Ishikawa (cell line): ENCODE results near the gene PLCD4.

Experiments
- CEBPB ChIP-seq: IDR thresholded peaks from 2 replicates; pipeline ENCODE4 v1.6.1; 2012
- CREB1 ChIP-seq: IDR thresholded peaks from 2 replicates; pipeline ENCODE4 v1.6.1; 2012; ENCODE audit warnings: low read depth
- EGR1 ChIP-seq: IDR thresholded peaks from 2 replicates; pipeline ENCODE4 v1.6.1; 2012
- EP300 ChIP-seq: IDR thresholded peaks from 2 replicates; pipeline ENCODE4 v1.6.1; 2012; ENCODE audit warnings: borderline replicate concordance
- FOXM1 ChIP-seq: IDR thresholded peaks from 2 replicates; pipeline ENCODE4 v1.6.1; 2012; ENCODE audit warnings: low read depth, borderline replicate concordance
- NFIC ChIP-seq: IDR thresholded peaks from 2 replicates; pipeline ENCODE4 v1.6.1; 2012
- RAD21 ChIP-seq: IDR thresholded peaks from 2 replicates; pipeline ENCODE4 v1.6.1; 2012; ENCODE audit warnings: low read depth
- TAF1 ChIP-seq: IDR thresholded peaks from 2 replicates; pipeline ENCODE4 v1.6.1; 2012; ENCODE audit warnings: low read depth, mild to moderate bottlenecking
- TCF12 ChIP-seq: IDR thresholded peaks from 2 replicates; pipeline ENCODE4 v1.6.1; 2012; ENCODE audit warnings: low read depth
- TEAD4 ChIP-seq: IDR thresholded peaks from 2 replicates; pipeline ENCODE4 v1.6.1; 2012
- YY1 ChIP-seq: IDR thresholded peaks from 2 replicates; pipeline ENCODE4 v1.6.1; 2012; ENCODE audit warnings: low read depth
- ZBTB7A ChIP-seq: IDR thresholded peaks from 2 replicates; pipeline ENCODE4 v1.6.1; 2012; ENCODE audit warnings: low read depth
- TF ChIP-seq, protein P1 (sequence below): IDR thresholded peaks from 2 replicates; pipeline ENCODE4 v1.6.1; 2012; ENCODE audit warnings: low read depth, mild to moderate bottlenecking
- TF ChIP-seq, protein P2 (sequence below): IDR thresholded peaks from 2 replicates; pipeline ENCODE4 v1.6.1; 2012
- TF ChIP-seq, protein P3 (sequence below): IDR thresholded peaks from 2 replicates; pipeline ENCODE4 v1.6.1; 2012

The PLCD4 gene

DNA sequence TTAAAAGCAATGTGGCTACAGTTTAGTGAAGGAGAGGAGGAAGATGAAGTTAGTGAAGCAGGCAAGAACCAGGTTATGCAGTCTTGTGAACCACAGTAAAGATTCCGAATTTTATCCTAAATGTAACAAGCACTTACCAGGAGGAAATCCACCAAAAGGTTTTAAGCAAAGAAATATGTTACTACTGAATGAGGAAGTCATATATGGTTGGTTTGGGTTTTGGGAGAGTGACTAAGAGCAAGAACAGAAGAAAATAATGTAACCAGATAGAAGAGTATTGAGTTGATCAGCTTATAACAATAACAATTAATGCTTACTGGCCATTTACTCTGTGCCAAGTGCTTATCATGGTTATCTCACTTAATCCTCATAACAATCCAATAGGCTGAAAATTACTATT, 41.4 kb upstream of the PLCD4 start:
- TF ChIP-seq ZBTB7A (no peak), FOXM1 (no peak), EP300 (no peak), CEBPB (no peak), TAF1 (no peak), EGR1 (no peak), TEAD4 (no peak), CREB1 (no peak), RAD21 (no peak), TCF12 (no peak), NFIC (no peak)
- TF ChIP-seq, protein P1, sequence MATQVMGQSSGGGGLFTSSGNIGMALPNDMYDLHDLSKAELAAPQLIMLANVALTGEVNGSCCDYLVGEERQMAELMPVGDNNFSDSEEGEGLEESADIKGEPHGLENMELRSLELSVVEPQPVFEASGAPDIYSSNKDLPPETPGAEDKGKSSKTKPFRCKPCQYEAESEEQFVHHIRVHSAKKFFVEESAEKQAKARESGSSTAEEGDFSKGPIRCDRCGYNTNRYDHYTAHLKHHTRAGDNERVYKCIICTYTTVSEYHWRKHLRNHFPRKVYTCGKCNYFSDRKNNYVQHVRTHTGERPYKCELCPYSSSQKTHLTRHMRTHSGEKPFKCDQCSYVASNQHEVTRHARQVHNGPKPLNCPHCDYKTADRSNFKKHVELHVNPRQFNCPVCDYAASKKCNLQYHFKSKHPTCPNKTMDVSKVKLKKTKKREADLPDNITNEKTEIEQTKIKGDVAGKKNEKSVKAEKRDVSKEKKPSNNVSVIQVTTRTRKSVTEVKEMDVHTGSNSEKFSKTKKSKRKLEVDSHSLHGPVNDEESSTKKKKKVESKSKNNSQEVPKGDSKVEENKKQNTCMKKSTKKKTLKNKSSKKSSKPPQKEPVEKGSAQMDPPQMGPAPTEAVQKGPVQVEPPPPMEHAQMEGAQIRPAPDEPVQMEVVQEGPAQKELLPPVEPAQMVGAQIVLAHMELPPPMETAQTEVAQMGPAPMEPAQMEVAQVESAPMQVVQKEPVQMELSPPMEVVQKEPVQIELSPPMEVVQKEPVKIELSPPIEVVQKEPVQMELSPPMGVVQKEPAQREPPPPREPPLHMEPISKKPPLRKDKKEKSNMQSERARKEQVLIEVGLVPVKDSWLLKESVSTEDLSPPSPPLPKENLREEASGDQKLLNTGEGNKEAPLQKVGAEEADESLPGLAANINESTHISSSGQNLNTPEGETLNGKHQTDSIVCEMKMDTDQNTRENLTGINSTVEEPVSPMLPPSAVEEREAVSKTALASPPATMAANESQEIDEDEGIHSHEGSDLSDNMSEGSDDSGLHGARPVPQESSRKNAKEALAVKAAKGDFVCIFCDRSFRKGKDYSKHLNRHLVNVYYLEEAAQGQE: no peak
- TF ChIP-seq, protein P2, sequence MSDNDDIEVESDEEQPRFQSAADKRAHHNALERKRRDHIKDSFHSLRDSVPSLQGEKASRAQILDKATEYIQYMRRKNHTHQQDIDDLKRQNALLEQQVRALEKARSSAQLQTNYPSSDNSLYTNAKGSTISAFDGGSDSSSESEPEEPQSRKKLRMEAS: no peak
- TF ChIP-seq, protein P3, sequence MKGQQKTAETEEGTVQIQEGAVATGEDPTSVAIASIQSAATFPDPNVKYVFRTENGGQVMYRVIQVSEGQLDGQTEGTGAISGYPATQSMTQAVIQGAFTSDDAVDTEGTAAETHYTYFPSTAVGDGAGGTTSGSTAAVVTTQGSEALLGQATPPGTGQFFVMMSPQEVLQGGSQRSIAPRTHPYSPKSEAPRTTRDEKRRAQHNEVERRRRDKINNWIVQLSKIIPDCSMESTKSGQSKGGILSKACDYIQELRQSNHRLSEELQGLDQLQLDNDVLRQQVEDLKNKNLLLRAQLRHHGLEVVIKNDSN: no peak

DNA sequence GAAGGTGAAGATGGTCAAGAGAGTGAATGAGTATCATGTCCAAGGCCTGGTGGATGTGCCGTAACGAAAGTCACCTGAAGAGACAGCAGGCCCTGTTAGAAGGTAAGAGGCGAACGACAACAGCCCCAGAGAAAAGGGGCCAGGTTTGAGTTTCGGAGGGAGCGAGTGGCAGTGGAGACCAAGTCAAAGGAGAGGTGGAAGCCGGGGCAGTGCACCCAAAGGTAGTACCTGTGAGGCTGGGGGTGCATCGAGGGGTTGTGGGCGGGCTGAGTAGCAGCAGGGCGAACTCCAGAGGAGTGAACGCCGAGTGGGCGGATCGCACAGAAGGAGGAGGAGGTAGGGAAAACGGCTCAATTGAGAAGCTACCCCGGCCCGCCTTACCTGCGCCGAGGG, 39.9 kb upstream of the PLCD4 start:
- TF ChIP-seq EGR1: 0 out of 2 replicates have a peak, but pooled peaks have one; percentile 45
- no peak for TF ChIP-seq RAD21

DNA sequence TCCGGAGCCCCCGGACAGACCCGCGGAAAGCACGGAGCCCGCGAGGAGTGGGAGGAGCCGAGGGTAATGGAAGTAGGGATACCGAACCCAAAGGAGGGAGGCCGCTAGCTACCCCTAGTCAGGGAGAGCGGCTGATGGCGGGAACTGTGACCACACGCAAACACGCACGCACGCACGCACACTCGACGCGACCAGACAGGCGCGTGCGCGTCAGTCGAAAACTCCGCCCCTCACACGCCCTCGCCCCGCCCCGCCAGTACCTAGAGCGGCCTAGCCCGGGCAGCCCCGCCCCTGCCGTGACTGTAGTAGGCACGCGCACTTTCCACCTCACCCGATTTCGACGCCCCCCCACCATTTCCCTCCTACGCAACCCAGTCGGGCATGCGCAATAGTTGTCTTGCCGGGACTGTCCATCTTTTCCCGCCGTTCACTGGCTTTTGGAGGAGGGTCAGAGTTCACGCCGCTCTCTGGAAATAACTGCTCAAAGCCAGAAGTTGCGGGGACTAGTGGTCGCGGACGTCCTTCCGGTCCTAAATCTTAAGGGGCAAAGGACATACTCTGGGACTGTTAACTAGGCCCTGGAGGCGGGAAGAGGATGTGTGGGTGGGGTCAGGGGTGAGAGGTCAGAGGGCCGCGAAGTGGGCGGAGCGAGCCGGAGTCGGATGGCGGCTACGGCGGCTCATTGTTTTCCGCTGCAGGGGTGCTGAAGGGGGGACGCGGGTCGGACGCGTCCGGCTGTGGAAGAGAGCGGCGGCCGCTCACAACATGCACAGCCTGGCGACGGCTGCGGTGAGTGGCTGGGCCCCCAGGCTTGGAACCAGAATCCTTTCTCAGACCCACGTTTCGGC, 39.3 kb upstream of the PLCD4 start, which contains the start of the genes CNOT9 and USP37:
CNOT9 (plus strand) TSS at position 650 of the 848 bp plus-strand sequence; CDS start at position 766, 116 bp downstream.
USP37 (minus strand) TSS at position 162 of the 848 bp plus-strand sequence. CDS start 9,698 bp downstream, outside the sequence.
- TF ChIP-seq TEAD4 (peak; percentile 4; the same call in 1 of the 2 replicates), CREB1 (peak; percentile 71), CEBPB (0 out of 2 replicates have a peak, but pooled peaks have one; percentile 40), YY1 (peak; percentile 83), TCF12 (peak; percentile 39; the same call in 1 of the 2 replicates), FOXM1 (no peak), EP300 (0 out of 2 replicates have a peak, but pooled peaks have one; percentile 10), RAD21 (no peak), EGR1 (peak; percentile 97), NFIC (peak; percentile 8; the same call in 1 of the 2 replicates), TAF1 (peak; percentile 88), ZBTB7A (peak; percentile 62; the same call in 1 of the 2 replicates)
- TF ChIP-seq, protein P1: 0 out of 2 replicates have a peak, but pooled peaks have one; percentile 3
- TF ChIP-seq, protein P3: peak; percentile 40
- TF ChIP-seq, protein P2: peak; percentile 99

DNA sequence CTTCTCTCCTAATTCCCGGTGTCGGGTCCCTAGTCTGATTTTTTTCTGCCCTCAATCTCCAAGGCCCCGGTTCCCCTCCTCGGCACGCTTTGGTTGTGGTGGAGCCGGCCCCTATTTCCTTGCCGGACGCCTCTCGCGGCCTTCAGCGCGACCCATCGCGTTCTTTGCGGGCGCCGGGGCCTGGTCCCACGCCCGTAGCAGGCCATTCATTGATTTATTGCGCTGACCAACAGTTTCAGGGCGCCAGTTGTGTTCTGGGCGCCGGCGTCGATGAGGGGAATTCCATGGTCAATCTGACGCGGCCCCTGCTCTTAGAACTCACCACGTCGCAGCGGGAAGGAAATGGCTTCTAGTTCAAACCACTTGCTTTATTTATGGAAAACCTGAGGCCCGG, 38.7 kb upstream of the PLCD4 start:
- TF ChIP-seq NFIC: no peak
- TF ChIP-seq, protein P2: no peak
- no peak for TF ChIP-seq EP300
- TF ChIP-seq CREB1: no peak
- 0 out of 2 replicates have a peak, but pooled peaks have one; percentile 3 for TF ChIP-seq TCF12
- TF ChIP-seq FOXM1: peak; percentile 14; the same call in 1 of the 2 replicates
- TF ChIP-seq, protein P3: no peak
- TF ChIP-seq TAF1: no peak; the same call in none of the 2 replicates
- TF ChIP-seq, protein P1: 0 out of 2 replicates have a peak, but pooled peaks have one; percentile 3
